ENCODE data around the gene TULP1.
"Not testable (repeated sequence)": the region's sequence is repeated elsewhere in the genome, so short reads cannot be mapped to it uniquely, and the experiment has no call there.

TULP1 gene

GRCh38 chr6:35512740-35513139 is at the start of gene TULP1:
TULP1 (minus strand) TSS chr6:35512896; CDS start chr6:35512858, 38 bp downstream.
- DNase-seq = no peak

- DNase-seq = no peak
Measured at GRCh38 chr6:35562060-35562459, 49.4 kb upstream of the TULP1 start.

GRCh38 chr6:35561113-35561512 is 48.4 kb upstream of the TULP1 start:
- DNase-seq = no peak

- no peak for DNase-seq
Measured at GRCh38 chr6:35558571-35558970, 45.9 kb upstream of the TULP1 start.

- no peak for DNase-seq
Measured at GRCh38 chr6:35557239-35557638, 44.5 kb upstream of the TULP1 start.

GRCh38 chr6:35554811-35555210 is 42.1 kb upstream of the TULP1 start:
- no peak for DNase-seq

- no peak for DNase-seq
Measured at GRCh38 chr6:35553315-35553714, 40.6 kb upstream of the TULP1 start.

- DNase-seq = peak; percentile 77
Measured at GRCh38 chr6:35552285-35552917, 39.7 kb upstream of the TULP1 start.

- DNase-seq = no peak
Measured at GRCh38 chr6:35550437-35550836, 37.7 kb upstream of the TULP1 start.

GRCh38 chr6:35547676-35548075 is 35.0 kb upstream of the TULP1 start:
- no peak for DNase-seq

GRCh38 chr6:35544769-35545361 is 32.2 kb upstream of the TULP1 start:
- no peak for DNase-seq

GRCh38 chr6:35543459-35544193 is 30.9 kb upstream of the TULP1 start:
- DNase-seq = no peak

GRCh38 chr6:35541836-35542235 is 29.1 kb upstream of the TULP1 start:
- DNase-seq = no peak

- DNase-seq = no peak
Measured at GRCh38 chr6:35539223-35539622, 26.5 kb upstream of the TULP1 start.

GRCh38 chr6:35535847-35536246 is 23.2 kb upstream of the TULP1 start:
- DNase-seq = not testable (repeated sequence)

GRCh38 chr6:35534407-35535170 is 21.9 kb upstream of the TULP1 start:
- DNase-seq = no peak

GRCh38 chr6:35533981-35534380 is 21.3 kb upstream of the TULP1 start:
- DNase-seq = no peak

- DNase-seq = no peak
Measured at GRCh38 chr6:35532126-35532525, 19.4 kb upstream of the TULP1 start.

GRCh38 chr6:35524380-35525020 is 11.8 kb upstream of the TULP1 start:
- DNase-seq = no peak

GRCh38 chr6:35522660-35523658 is 10.3 kb upstream of the TULP1 start:
- DNase-seq = peak; percentile 79

- DNase-seq = no peak
Measured at GRCh38 chr6:35522151-35522550, 9.5 kb upstream of the TULP1 start.

- DNase-seq = no peak
Measured at GRCh38 chr6:35521235-35521634, 8.5 kb upstream of the TULP1 start.

Data from CD4-positive, alpha-beta T cell treated with Interleukin-6 for 4 hours (primary cell).